ENCODE results near the gene CTSS.

GRCh38 chr1:150809651-150810050 is 44.1 kb upstream of the CTSS start:
- TF ChIP-seq YY1 (IDR thresholded peaks at IDR 0.05; ENCODE audit: insufficient read depth, insufficient read length) (no peak), ZNF274 (IDR thresholded peaks at IDR 0.05; ENCODE audit: low read depth, low read length) (no peak), SUZ12 (IDR thresholded peaks at IDR 0.05; ENCODE audit: extremely low read depth, insufficient read depth, insufficient read length) (no peak)

Measured in NT2/D1 (cell line).